PFSK-1 (cell line): ENCODE results near the gene KRT5.

Experiments
- FOXP2 ChIP-seq: optimal IDR thresholded peaks from 2 replicates; pipeline ENCODE3; 2011; ENCODE audit warnings: borderline replicate concordance, control low read depth, inconsistent platforms; ENCODE audit not compliant: insufficient read depth; ENCODE audit errors: extremely low read length, extremely low read depth
- POLR2AphosphoS5 ChIP-seq: IDR thresholded peaks from 2 replicates; pipeline ENCODE4 v1.6.1; 2012; ENCODE audit warnings: low read depth, mild to moderate bottlenecking, control low read depth, low read length, moderate library complexity
- REST ChIP-seq, 2 experiments: IDR thresholded peaks; 2 replicates each; pipeline versions ENCODE4 v1.6.1 to v1.8.0; 2011 to 2012; ENCODE audit warnings: low read depth in 2 of 2, low read length in 2 of 2, control low read depth in 1 of 2, inconsistent platforms in 1 of 2, mild to moderate bottlenecking in 1 of 2, moderate library complexity in 1 of 2; ENCODE audit not compliant: insufficient read depth in 1 of 2
- SIN3A ChIP-seq: IDR thresholded peaks from 2 replicates; pipeline ENCODE4 v1.6.1; 2012; ENCODE audit warnings: mild to moderate bottlenecking, low read length, moderate library complexity, borderline replicate concordance; ENCODE audit not compliant: insufficient read depth
- TAF1 ChIP-seq: IDR thresholded peaks from 2 replicates; pipeline ENCODE4 v1.6.1; 2012; ENCODE audit warnings: low read length, control low read depth, borderline replicate concordance; ENCODE audit not compliant: insufficient read depth

KRT5 gene

GRCh38 chr12:52543985-52544883, 24.0 kb upstream of the KRT5 start:
- TF ChIP-seq REST (IDR thresholded peaks at IDR 0.05; ENCODE audit: insufficient read depth in 1 of 2, low read depth in 2 of 2, low read length in 2 of 2): no peak
- TF ChIP-seq FOXP2: no peak
- TF ChIP-seq POLR2AphosphoS5: no peak
- no peak for TF ChIP-seq TAF1
- no peak for TF ChIP-seq SIN3A

DNA sequence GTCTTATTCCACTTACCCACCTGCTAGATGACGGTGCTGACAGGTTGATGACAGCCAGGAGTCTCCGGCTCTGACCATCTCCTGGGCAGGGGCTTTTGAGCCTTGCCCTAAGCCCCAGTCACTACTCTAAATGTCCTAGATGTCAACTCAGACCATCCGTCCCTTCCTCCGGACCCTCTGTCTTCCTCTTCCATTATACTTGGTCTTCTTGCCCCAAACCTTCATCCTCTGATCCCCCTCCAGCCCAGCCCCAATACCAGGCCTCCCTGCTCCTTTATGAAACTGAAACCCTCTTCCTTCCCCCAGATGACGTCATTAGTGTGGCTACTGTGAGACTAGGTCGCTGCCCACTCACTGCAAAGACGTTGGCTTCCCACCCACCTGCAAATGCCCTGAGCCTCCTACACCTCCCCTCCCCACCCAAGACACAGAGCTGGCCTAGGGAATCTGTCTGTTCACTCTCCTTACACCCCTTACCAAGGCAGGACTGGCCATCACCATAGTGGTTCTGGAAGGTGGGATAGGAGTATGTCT, 22.7 kb upstream of the KRT5 start:
- no peak for TF ChIP-seq FOXP2
- no peak for TF ChIP-seq TAF1
- TF ChIP-seq SIN3A: no peak
- no peak for TF ChIP-seq POLR2AphosphoS5
- no peak for TF ChIP-seq REST (IDR thresholded peaks at IDR 0.05; ENCODE audit: insufficient read depth in 1 of 2, low read depth in 2 of 2, low read length in 2 of 2)

DNA sequence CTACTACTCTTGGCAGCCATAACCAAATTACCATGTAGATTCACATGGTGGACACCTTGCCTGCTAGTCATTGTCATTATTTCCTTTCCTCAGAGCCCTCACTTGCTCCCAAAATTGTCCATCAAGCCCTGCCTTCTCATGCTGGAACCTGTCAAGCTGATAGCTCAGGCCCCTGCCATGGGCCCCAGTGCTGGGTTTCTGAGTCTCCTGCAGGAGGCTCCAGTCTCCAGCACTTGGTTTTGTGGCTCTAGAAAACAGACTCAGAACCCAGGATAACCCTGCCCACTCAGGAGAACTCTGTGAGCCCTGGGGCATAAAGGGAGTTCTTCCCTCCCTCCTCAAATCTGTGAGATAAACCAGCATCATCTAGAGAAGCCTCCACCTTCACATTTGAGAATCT, 22.0 kb upstream of the KRT5 start:
- no peak for TF ChIP-seq FOXP2
- TF ChIP-seq TAF1: no peak
- no peak for TF ChIP-seq SIN3A
- no peak for TF ChIP-seq REST (IDR thresholded peaks at IDR 0.05; ENCODE audit: insufficient read depth in 1 of 2, low read depth in 2 of 2, low read length in 2 of 2)
- TF ChIP-seq POLR2AphosphoS5: no peak

DNA sequence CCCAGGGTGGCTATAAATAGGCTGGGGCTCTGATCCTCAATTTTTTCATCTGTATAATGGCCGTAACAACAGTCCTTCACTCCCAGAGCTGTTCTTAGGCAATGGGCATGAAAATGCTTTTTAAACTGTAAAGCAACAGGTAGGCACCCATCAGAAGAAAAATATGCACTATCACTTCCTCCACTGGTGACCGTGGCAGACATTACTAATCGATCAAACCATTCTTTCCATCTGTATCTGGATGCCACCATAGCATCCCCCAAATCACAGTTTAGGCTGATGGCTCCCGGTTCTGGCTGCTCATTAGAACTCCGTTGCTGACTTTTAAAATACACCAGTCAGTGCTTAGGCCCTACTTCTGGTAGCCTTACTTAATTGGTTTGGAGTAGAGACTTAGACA, 21.5 kb upstream of the KRT5 start:
- TF ChIP-seq FOXP2 (no peak), POLR2AphosphoS5 (no peak)

DNA sequence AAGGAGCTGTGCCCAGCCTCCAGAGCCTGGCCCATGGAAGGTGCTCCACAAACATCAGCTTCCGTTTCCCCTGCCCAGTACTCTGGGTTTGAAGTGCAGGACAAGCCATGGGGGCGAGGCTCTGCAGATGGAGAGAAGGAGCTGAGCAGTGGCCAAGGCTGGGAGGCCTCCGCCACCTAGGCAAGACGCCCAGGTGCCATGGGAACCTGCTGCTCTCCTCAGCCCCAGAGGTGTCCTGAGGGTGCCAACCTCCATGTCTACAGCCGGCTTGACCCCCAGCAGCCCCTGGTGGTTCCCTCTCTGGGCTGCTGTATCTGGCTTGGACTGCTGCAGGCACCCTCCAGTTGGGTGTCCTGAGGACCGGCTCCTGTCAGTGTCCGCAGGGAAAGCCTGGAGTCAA, 20.3 kb upstream of the KRT5 start:
- TF ChIP-seq FOXP2 (no peak), SIN3A (no peak), POLR2AphosphoS5 (no peak), TAF1 (no peak)

- no peak for TF ChIP-seq REST (IDR thresholded peaks at IDR 0.05; ENCODE audit: insufficient read depth in 1 of 2, low read depth in 2 of 2, low read length in 2 of 2)
- no peak for TF ChIP-seq SIN3A
- TF ChIP-seq TAF1: no peak
- TF ChIP-seq FOXP2: no peak
- no peak for TF ChIP-seq POLR2AphosphoS5
These were observed 19.6 kb upstream of the KRT5 start for GRCh38 chr12:52539821-52540173.
